ENCODE data around the gene SERPINI2.

Gene SERPINI2

GRCh38 chr3:167480748-167481147 lies 6.9 kb upstream of the SERPINI2 start:
- H3K9ac ChIP-seq (ENCODE audit: insufficient read length, low read depth) = no peak overlapping the region
- H3K4me1 ChIP-seq (ENCODE audit: insufficient read depth, insufficient read length) = no peaks in the 10 kb centered on the region
- no peak overlapping the region for H3K4me3 ChIP-seq (ENCODE audit: insufficient read length, low read depth)
- TF ChIP-seq SUZ12 (IDR thresholded peaks at IDR 0.05; ENCODE audit: extremely low read depth, insufficient read depth, insufficient read length) (no peak), ZNF274 (IDR thresholded peaks at IDR 0.05; ENCODE audit: low read depth, low read length) (no peak), YY1 (IDR thresholded peaks at IDR 0.05; ENCODE audit: insufficient read depth, insufficient read length) (no peak)
- no peaks in the 10 kb centered on the region for H3K27me3 ChIP-seq (ENCODE audit: insufficient read depth, insufficient read length)
- no peaks in the 10 kb centered on the region for H3K36me3 ChIP-seq (ENCODE audit: insufficient read depth, insufficient read length, low read length)
- no peaks in the 10 kb centered on the region for H3K9me3 ChIP-seq (ENCODE audit: insufficient read depth, low read length)
- DNase-seq (ENCODE audit: low read depth, low spot score) = no peak

DNA sequence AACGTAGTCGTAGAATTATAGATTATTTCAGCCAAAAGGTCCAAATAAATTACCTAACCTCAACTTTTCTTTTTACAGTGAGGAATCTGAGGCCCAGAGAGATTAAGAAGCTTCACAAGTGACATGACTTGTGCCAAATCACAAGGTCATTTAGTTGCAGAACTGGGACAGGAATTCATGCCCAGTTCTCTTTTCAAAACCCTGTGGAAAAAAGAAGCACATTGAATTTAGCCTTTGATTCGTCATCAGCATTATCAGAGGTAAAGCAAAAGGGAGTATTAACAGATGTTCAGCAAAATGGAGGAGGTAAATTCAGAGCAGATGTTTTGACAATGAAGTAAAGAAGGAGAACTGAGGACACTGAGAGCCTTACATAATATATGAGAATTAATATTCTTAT lies 4.5 kb downstream of the SERPINI2 start:
- TF ChIP-seq ZNF274 (IDR thresholded peaks at IDR 0.05; ENCODE audit: low read depth, low read length) (no peak), YY1 (IDR thresholded peaks at IDR 0.05; ENCODE audit: insufficient read depth, insufficient read length) (no peak), SUZ12 (IDR thresholded peaks at IDR 0.05; ENCODE audit: extremely low read depth, insufficient read depth, insufficient read length) (no peak)
- Histone ChIP-seq H3K4me1 (ENCODE audit: insufficient read depth, insufficient read length) (no peaks in the 10 kb centered on the region), H3K9ac (ENCODE audit: insufficient read length, low read depth) (no peak overlapping the region), H3K9me3 (ENCODE audit: insufficient read depth, low read length) (no peaks in the 10 kb centered on the region), H3K4me3 (ENCODE audit: insufficient read length, low read depth) (no peak overlapping the region), H3K27me3 (ENCODE audit: insufficient read depth, insufficient read length) (no peaks in the 10 kb centered on the region), H3K36me3 (ENCODE audit: insufficient read depth, insufficient read length, low read length) (no peaks in the 10 kb centered on the region)
- no peak for DNase-seq (ENCODE audit: low read depth, low spot score)

GRCh38 chr3:167467848-167468611 lies 5.8 kb downstream of the SERPINI2 start:
- no peak overlapping the region for H3K4me3 ChIP-seq (ENCODE audit: insufficient read length, low read depth)
- no peaks in the 10 kb centered on the region for H3K36me3 ChIP-seq (ENCODE audit: insufficient read depth, insufficient read length, low read length)
- no peak for DNase-seq (ENCODE audit: low read depth, low spot score)
- H3K4me1 ChIP-seq (ENCODE audit: insufficient read depth, insufficient read length) = no peaks in the 10 kb centered on the region
- TF ChIP-seq ZNF274 (IDR thresholded peaks at IDR 0.05; ENCODE audit: low read depth, low read length) (no peak), YY1 (IDR thresholded peaks at IDR 0.05; ENCODE audit: insufficient read depth, insufficient read length) (no peak), SUZ12 (IDR thresholded peaks at IDR 0.05; ENCODE audit: extremely low read depth, insufficient read depth, insufficient read length) (no peak)
- H3K9me3 ChIP-seq (ENCODE audit: insufficient read depth, low read length) = no peaks in the 10 kb centered on the region
- H3K9ac ChIP-seq (ENCODE audit: insufficient read length, low read depth) = no peak overlapping the region
- no peaks in the 10 kb centered on the region for H3K27me3 ChIP-seq (ENCODE audit: insufficient read depth, insufficient read length)

- Histone ChIP-seq H3K4me3 (ENCODE audit: insufficient read length, low read depth) (no peak overlapping the region), H3K36me3 (ENCODE audit: insufficient read depth, insufficient read length, low read length) (no peaks in the 10 kb centered on the region), H3K27me3 (ENCODE audit: insufficient read depth, insufficient read length) (no peaks in the 10 kb centered on the region), H3K4me1 (ENCODE audit: insufficient read depth, insufficient read length) (no peaks in the 10 kb centered on the region), H3K9ac (ENCODE audit: insufficient read length, low read depth) (no peak overlapping the region), H3K9me3 (ENCODE audit: insufficient read depth, low read length) (no peaks in the 10 kb centered on the region)
- no peak for TF ChIP-seq SUZ12 (IDR thresholded peaks at IDR 0.05; ENCODE audit: extremely low read depth, insufficient read depth, insufficient read length)
- TF ChIP-seq ZNF274 (IDR thresholded peaks at IDR 0.05; ENCODE audit: low read depth, low read length) = no peak
- TF ChIP-seq YY1 (IDR thresholded peaks at IDR 0.05; ENCODE audit: insufficient read depth, insufficient read length) = no peak
- no peak for DNase-seq (ENCODE audit: low read depth, low spot score)
Observed at GRCh38 chr3:167466966-167467365, 6.9 kb downstream of the SERPINI2 start.

GRCh38 chr3:167456157-167456799 lies 17.6 kb downstream of the SERPINI2 start:
- TF ChIP-seq SUZ12 (IDR thresholded peaks at IDR 0.05; ENCODE audit: extremely low read depth, insufficient read depth, insufficient read length) (no peak), YY1 (IDR thresholded peaks at IDR 0.05; ENCODE audit: insufficient read depth, insufficient read length) (no peak), ZNF274 (IDR thresholded peaks at IDR 0.05; ENCODE audit: low read depth, low read length) (no peak)
- Histone ChIP-seq H3K9ac (ENCODE audit: insufficient read length, low read depth) (no peak overlapping the region), H3K4me1 (ENCODE audit: insufficient read depth, insufficient read length) (no peaks in the 10 kb centered on the region), H3K9me3 (ENCODE audit: insufficient read depth, low read length) (no peaks in the 10 kb centered on the region), H3K36me3 (ENCODE audit: insufficient read depth, insufficient read length, low read length) (no peaks in the 10 kb centered on the region), H3K27me3 (ENCODE audit: insufficient read depth, insufficient read length) (no peaks in the 10 kb centered on the region), H3K4me3 (ENCODE audit: insufficient read length, low read depth) (no peak overlapping the region)
- no peak for DNase-seq (ENCODE audit: low read depth, low spot score)

GRCh38 chr3:167453815-167454214 lies 20.0 kb downstream of the SERPINI2 start:
- no peak for TF ChIP-seq SUZ12 (IDR thresholded peaks at IDR 0.05; ENCODE audit: extremely low read depth, insufficient read depth, insufficient read length)
- TF ChIP-seq YY1 (IDR thresholded peaks at IDR 0.05; ENCODE audit: insufficient read depth, insufficient read length) = no peak
- no peak for TF ChIP-seq ZNF274 (IDR thresholded peaks at IDR 0.05; ENCODE audit: low read depth, low read length)
- H3K9me3 ChIP-seq (ENCODE audit: insufficient read depth, low read length) = no peaks in the 10 kb centered on the region
- no peak overlapping the region for H3K4me3 ChIP-seq (ENCODE audit: insufficient read length, low read depth)
- H3K27me3 ChIP-seq (ENCODE audit: insufficient read depth, insufficient read length) = no peaks in the 10 kb centered on the region
- H3K36me3 ChIP-seq (ENCODE audit: insufficient read depth, insufficient read length, low read length) = no peaks in the 10 kb centered on the region
- no peaks in the 10 kb centered on the region for H3K4me1 ChIP-seq (ENCODE audit: insufficient read depth, insufficient read length)
- DNase-seq (ENCODE audit: low read depth, low spot score) = no peak
- H3K9ac ChIP-seq (ENCODE audit: insufficient read length, low read depth) = no peak overlapping the region

GRCh38 chr3:167451282-167451681 lies 22.6 kb downstream of the SERPINI2 start:
- no peak overlapping the region for H3K4me3 ChIP-seq (ENCODE audit: insufficient read length, low read depth)
- no peak for DNase-seq (ENCODE audit: low read depth, low spot score)
- TF ChIP-seq SUZ12 (IDR thresholded peaks at IDR 0.05; ENCODE audit: extremely low read depth, insufficient read depth, insufficient read length) = no peak
- TF ChIP-seq ZNF274 (IDR thresholded peaks at IDR 0.05; ENCODE audit: low read depth, low read length) = no peak
- no peak for TF ChIP-seq YY1 (IDR thresholded peaks at IDR 0.05; ENCODE audit: insufficient read depth, insufficient read length)
- no peak overlapping the region for H3K9ac ChIP-seq (ENCODE audit: insufficient read length, low read depth)
- H3K27me3 ChIP-seq (ENCODE audit: insufficient read depth, insufficient read length) = no peaks in the 10 kb centered on the region
- no peaks in the 10 kb centered on the region for H3K36me3 ChIP-seq (ENCODE audit: insufficient read depth, insufficient read length, low read length)
- no peaks in the 10 kb centered on the region for H3K9me3 ChIP-seq (ENCODE audit: insufficient read depth, low read length)
- H3K4me1 ChIP-seq (ENCODE audit: insufficient read depth, insufficient read length) = no peaks in the 10 kb centered on the region

Data from NT2/D1 (cell line).